GM19035 (cell line): ENCODE results near the gene RIMBP2.

Source experiments
- ATAC-seq: cut with Tn5 transposase; IDR thresholded peaks from one replicate; pipeline ENCODE4 v1.9.1; 2021; ENCODE audit not compliant: unreplicated experiment

RIMBP2 gene

GRCh38 chr12:130555221-130555620 is 160.9 kb downstream of the RIMBP2 start:
- no peak for ATAC-seq

- no peak for ATAC-seq
Observed at GRCh38 chr12:130552483-130552996, 163.6 kb downstream of the RIMBP2 start.

GRCh38 chr12:130549361-130549760 is 166.7 kb downstream of the RIMBP2 start:
- ATAC-seq = no peak

GRCh38 chr12:130547480-130548155 is 168.5 kb downstream of the RIMBP2 start:
- no peak for ATAC-seq

- ATAC-seq = no peak
Observed at GRCh38 chr12:130546494-130546893, 169.6 kb downstream of the RIMBP2 start.

- ATAC-seq = no peak
Observed at GRCh38 chr12:130545475-130545874, 170.6 kb downstream of the RIMBP2 start.

- no peak for ATAC-seq
Observed at GRCh38 chr12:130540376-130540775, 175.7 kb downstream of the RIMBP2 start.

- ATAC-seq = no peak
Observed at GRCh38 chr12:130538343-130539095, 177.6 kb downstream of the RIMBP2 start.

GRCh38 chr12:130537655-130538054 is 178.4 kb downstream of the RIMBP2 start:
- no peak for ATAC-seq

- no peak for ATAC-seq
Observed at GRCh38 chr12:130537051-130537450, 179.0 kb downstream of the RIMBP2 start.

- ATAC-seq = no peak
Observed at GRCh38 chr12:130530429-130530828, 185.7 kb downstream of the RIMBP2 start.

- ATAC-seq = no peak
Observed at GRCh38 chr12:130529781-130530180, 186.3 kb downstream of the RIMBP2 start.

- ATAC-seq = no peak
Observed at GRCh38 chr12:130527239-130527638, 188.9 kb downstream of the RIMBP2 start.

- no peak for ATAC-seq
Observed at GRCh38 chr12:130526813-130527212, 189.3 kb downstream of the RIMBP2 start.

GRCh38 chr12:130525384-130526172 is 190.5 kb downstream of the RIMBP2 start:
- ATAC-seq = no peak

GRCh38 chr12:130524759-130525158 is 191.3 kb downstream of the RIMBP2 start:
- no peak for ATAC-seq

GRCh38 chr12:130523863-130524614 is 192.1 kb downstream of the RIMBP2 start:
- ATAC-seq = no peak

GRCh38 chr12:130523208-130523607 is 192.9 kb downstream of the RIMBP2 start:
- ATAC-seq = no peak

GRCh38 chr12:130522244-130522834 is 193.8 kb downstream of the RIMBP2 start:
- ATAC-seq = no peak

- ATAC-seq = no peak
Observed at GRCh38 chr12:130521375-130522124, 194.5 kb downstream of the RIMBP2 start.
